Smooth muscle cell (in vitro differentiated cells): ENCODE results near the gene FBXL20. TPM values are rescaled to one million over a fixed set of nuclear protein-coding genes. Genes with fewer than 3 reads are reported as not detected.

Experiments
- DNase-seq: peaks from one replicate; lab custom pipeline; 2025; ENCODE audit not compliant: unreplicated experiment; lab: John Stamatoyannopoulos, UW
- H2AFZ ChIP-seq: fragments of 200-600 bp; sonication (generic); 2 replicates; pipeline ENCODE4 v1.6.0; 2016; ENCODE audit warnings: antibody characterized with exemption, low read depth, mild to moderate bottlenecking
- H3F3A ChIP-seq: fragments of 200-600 bp; sonication (generic); 2 replicates; pipeline ENCODE4 v1.6.0; 2017; ENCODE audit warnings: antibody characterized with exemption, low read depth
- H3K27ac ChIP-seq: fragments of 200-600 bp; sonication (generic); 2 replicates; pipeline ENCODE4 v1.5.1; 2016; ENCODE audit warnings: low read depth, mild to moderate bottlenecking
- H3K27me3 ChIP-seq: fragments of 200-600 bp; sonication (generic); 2 replicates; pipeline ENCODE4 v1.6.1; 2016; ENCODE audit warnings: low read depth, mild to moderate bottlenecking
- H3K36me3 ChIP-seq: fragments of 200-600 bp; sonication (generic); 2 replicates; pipeline ENCODE4 v1.5.1; 2016; ENCODE audit warnings: low read depth
- H3K4me1 ChIP-seq: fragments of 200-600 bp; sonication (generic); 2 replicates; pipeline ENCODE4 v1.5.1; 2016; ENCODE audit warnings: low read depth
- H3K4me2 ChIP-seq: fragments of 200-600 bp; sonication (generic); 2 replicates; pipeline ENCODE4 v1.6.0; 2016; ENCODE audit warnings: mild to moderate bottlenecking
- H3K4me3 ChIP-seq: fragments of 200-600 bp; sonication (generic); 2 replicates; pipeline ENCODE4 v1.5.1; 2016; ENCODE audit warnings: mild to moderate bottlenecking
- H3K79me2 ChIP-seq: fragments of 200-600 bp; sonication (generic); 2 replicates; pipeline ENCODE4 v1.6.0; 2016; ENCODE audit warnings: low read depth, mild to moderate bottlenecking
- H3K9ac ChIP-seq: fragments of 200-600 bp; sonication (generic); 2 replicates; pipeline ENCODE4 v1.6.0; 2016; ENCODE audit warnings: low read depth
- H3K9me3 ChIP-seq: fragments of 200-600 bp; sonication (generic); replicated peaks from 2 replicates; pipeline ENCODE4 v1.5.1; 2016; ENCODE audit warnings: low read depth
- H4K20me1 ChIP-seq: fragments of 200-600 bp; sonication (generic); 2 replicates; pipeline ENCODE4 v1.6.0; 2016; ENCODE audit warnings: low read depth
- CTCF ChIP-seq: fragments of 200-600 bp; sonication (generic); IDR thresholded peaks from 2 replicates; pipeline ENCODE4 v1.5.1; 2017; ENCODE audit warnings: borderline replicate concordance, mild to moderate bottlenecking, antibody characterized with exemption; ENCODE audit not compliant: insufficient read depth, poor library complexity, severe bottlenecking
- WGBS: methylation state at CpG from one replicate; pipeline ENCODE4 v1.1.7; 2016; ENCODE audit warnings: low lambda C conversion rate; 5-methylcytosine and 5-hydroxymethylcytosine counted together
- polyA plus RNA-seq: library from polyadenylated mRNA; unstranded; fragments of >200 nt; fragmentation: Nextera tagmentation; extraction: Ambion mirVana; gene quantifications from 2 replicates; pipeline ENCODE4 v1.2.1, GENCODE V29; 2016
- total RNA-seq: library from RNA; depleted of rRNA; stranded (reverse); fragments of >200 nt; gene quantifications from 2 replicates; pipeline ENCODE4 v1.2.3, GENCODE V29; 2014

FBXL20 gene
- total and polyA plus RNA-seq, 2 experiments from 2014 or later: 8.0 to 19.9 TPM

GRCh38 chr17:39405436-39405835, 4.0 kb upstream of the FBXL20 start:
- DNase-seq: no peak
- peak overlapping the region; percentile 52 for H3K9ac ChIP-seq
- H3F3A ChIP-seq: peaks cover 19% of the 10 kb centered on the region
- no peaks in the 10 kb centered on the region for H3K27me3 ChIP-seq
- H3K4me2 ChIP-seq: no peak overlapping the region
- H3K79me2 ChIP-seq: peaks cover 7% of the 10 kb centered on the region
- TF ChIP-seq CTCF: no peak
- H2AFZ ChIP-seq: no peak overlapping the region
- 71% methylated on average over 1 of the region's 1 CpG for WGBS
- no peak overlapping the region for H3K4me3 ChIP-seq
- H3K9me3 ChIP-seq: no peaks in the 10 kb centered on the region
- H3K27ac ChIP-seq: peak overlapping the region; percentile 91
- H4K20me1 ChIP-seq: peaks cover 13% of the 10 kb centered on the region
- peaks cover 4% of the 10 kb centered on the region for H3K4me1 ChIP-seq
- peaks cover 10% of the 10 kb centered on the region for H3K36me3 ChIP-seq

GRCh38 chr17:39404542-39405378, 3.3 kb upstream of the FBXL20 start:
- Histone ChIP-seq H3K4me2 (peak overlapping the region; percentile 32), H2AFZ (no peak overlapping the region), H3K36me3 (peaks cover 10% of the 10 kb centered on the region), H3K9me3 (no peaks in the 10 kb centered on the region), H3K4me3 (no peak overlapping the region), H3K27ac (peak overlapping the region; percentile 91), H3K27me3 (no peaks in the 10 kb centered on the region), H3K79me2 (peaks cover 14% of the 10 kb centered on the region), H3F3A (peaks cover 19% of the 10 kb centered on the region), H3K9ac (peak overlapping the region; percentile 52), H3K4me1 (peaks cover 6% of the 10 kb centered on the region), H4K20me1 (peaks cover 20% of the 10 kb centered on the region)
- no peak for TF ChIP-seq CTCF
- DNase-seq: no peak
- WGBS: 73% methylated on average over 6 of the region's 6 CpGs

GRCh38 chr17:39402890-39403605, 1.6 kb upstream of the FBXL20 start:
- no peak overlapping the region for H2AFZ ChIP-seq
- H3K27ac ChIP-seq: no peak overlapping the region
- H4K20me1 ChIP-seq: peaks cover 36% of the 10 kb centered on the region
- H3K9me3 ChIP-seq: no peaks in the 10 kb centered on the region
- H3K27me3 ChIP-seq: no peaks in the 10 kb centered on the region
- peaks cover 6% of the 10 kb centered on the region for H3K4me1 ChIP-seq
- WGBS: 81% methylated on average over 19 of the region's 22 CpGs
- no peak overlapping the region for H3K9ac ChIP-seq
- peaks cover 5% of the 10 kb centered on the region for H3K36me3 ChIP-seq
- peaks cover 30% of the 10 kb centered on the region for H3K79me2 ChIP-seq
- no peak for DNase-seq
- H3K4me2 ChIP-seq: peak overlapping the region; percentile 93
- peaks cover 19% of the 10 kb centered on the region for H3F3A ChIP-seq
- H3K4me3 ChIP-seq: peak overlapping the region; percentile 96
- TF ChIP-seq CTCF: no peak
